K562 (cell line): Measurements from ENCODE around the gene CCDC124. TPM values are rescaled to one million over a fixed set of nuclear protein-coding genes. Genes with fewer than 3 reads are reported as not detected.

Source experiments
- ATAC-seq: fragments of 200-7000 bp; cut with Tn5 transposase; 3 replicates; pipeline ENCODE4 v1.9.1; 2020; ENCODE audit warnings: moderate library complexity
- BruUV-seq: library from RNA; stranded (reverse); fragments of 400-500 nt; replicated peaks from 2 replicates; lab custom pipeline; 2021; lab: Mats Ljungman, UMichigan
- CTCF ChIA-PET: fragments of 300-600 bp; formaldehyde crosslinking; extraction: SDS; loops from one replicate; lab custom pipeline; 2021; ENCODE audit warnings: low intra/inter-chr PET ratio; lab: Yijun Ruan, JAX
- POLR2A ChIA-PET: fragments of 300-600, 350-650 bp; sonication (Branson Sonifier 250); formaldehyde crosslinking; extraction: SDS; loops from one replicate; lab custom pipeline; 2021; ENCODE audit warnings: antibody characterized with exemption, inconsistent platforms; lab: Yijun Ruan, JAX
- DNase-seq, 4 experiments: peaks; one replicate each; pipeline versions ENCODE4 v3.0.0 to v3.0.0-alpha.2; 2011 to 2018; ENCODE audit warnings: low spot score in 3 of 4, mixed read lengths in 3 of 4; ENCODE audit errors: extremely low read depth in 1 of 4
- FAIRE-seq: peaks from 2 replicates; lab custom pipeline; 2011; peaks lifted over from hg19 to GRCh38; lab: Jason Lieb, UNC
- H2AFZ ChIP-seq: 2 replicates; pipeline ENCODE4 v1.6.0; 2011; ENCODE audit warnings: low read depth, low read length, control low read depth, inconsistent platforms
- H3K27ac ChIP-seq: fragments of 200-600 bp; 3 replicates; pipeline ENCODE4 v1.8.0; 2011; ENCODE audit warnings: low read depth, mild to moderate bottlenecking, control low read depth, inconsistent platforms, low read length, moderate library complexity, mixed read lengths; ENCODE audit errors: extremely low read depth
- H3K27me3 ChIP-seq, 2 experiments: fragments of 300-600 bp in 1 of 2; 2 replicates in 1 of 2; 3 replicates in 1 of 2; pipeline versions ENCODE4 v1.6.0 to v1.8.0; 2011; ENCODE audit warnings: inconsistent platforms in 2 of 2, low read length in 2 of 2, mild to moderate bottlenecking in 1 of 2, mixed read lengths in 1 of 2, moderate library complexity in 1 of 2; ENCODE audit not compliant: control insufficient read depth in 2 of 2, insufficient read depth in 2 of 2
- H3K36me3 ChIP-seq: fragments of 300-600 bp; 3 replicates; pipeline ENCODE4 v1.8.0; 2011; ENCODE audit warnings: mild to moderate bottlenecking, low read length, inconsistent platforms; ENCODE audit not compliant: control insufficient read depth, insufficient read depth
- H3K4me1 ChIP-seq, 2 experiments: fragments of 200-600 bp in 1 of 2; replicated peaks in 1 of 2; 2 replicates in 1 of 2; 3 replicates in 1 of 2; pipeline versions ENCODE4 v1.5.1 to v1.8.0; 2011; ENCODE audit warnings: inconsistent platforms in 2 of 2, low read length in 2 of 2, mild to moderate bottlenecking in 1 of 2, mixed read lengths in 1 of 2, moderate library complexity in 1 of 2; ENCODE audit not compliant: control insufficient read depth in 2 of 2, insufficient read depth in 2 of 2
- H3K4me2 ChIP-seq: 2 replicates; pipeline ENCODE4 v1.6.1; 2011; ENCODE audit warnings: low read length, control low read depth, inconsistent platforms, mixed read lengths; ENCODE audit not compliant: insufficient read depth
- H3K4me3 ChIP-seq: fragments of 200-600 bp; sonication (generic), shearing (Covaris generic); 2 replicates; pipeline ENCODE4 v1.5.1; 2016; ENCODE audit warnings: control low read depth, inconsistent platforms
- H3K79me2 ChIP-seq: fragments of 200-600 bp; 3 replicates; pipeline ENCODE4 v1.8.0; 2011; ENCODE audit warnings: low read length, inconsistent platforms; ENCODE audit not compliant: control insufficient read depth, insufficient read depth
- H3K9ac ChIP-seq, 2 experiments: 2 replicates each; pipeline versions ENCODE4 v1.6.0 to v1.6.1; 2011; ENCODE audit warnings: low read depth in 2 of 2, low read length in 2 of 2, control low read depth in 1 of 2, inconsistent platforms in 1 of 2, mild to moderate bottlenecking in 1 of 2, mixed read lengths in 1 of 2; ENCODE audit not compliant: insufficient read depth in 1 of 2
- H3K9me1 ChIP-seq: one replicate; pipeline ENCODE4 v1.6.0; 2011; ENCODE audit warnings: inconsistent platforms, mild to moderate bottlenecking, low read length, moderate library complexity; ENCODE audit not compliant: control insufficient read depth, insufficient read depth
- H3K9me3 ChIP-seq: replicated peaks from 2 replicates; pipeline ENCODE4 v1.5.1; 2011; ENCODE audit warnings: low read depth, low read length, inconsistent platforms; ENCODE audit not compliant: control insufficient read depth, insufficient read depth
- H4K20me1 ChIP-seq: replicated peaks from 2 replicates; pipeline ENCODE4 v1.6.1; 2011; ENCODE audit warnings: low read length, inconsistent platforms, mixed read lengths; ENCODE audit not compliant: control insufficient read depth, insufficient read depth
- HIVEP1 ChIP-seq: fragments of 250-450 bp; sonication (Bioruptor Pico); IDR thresholded peaks from 2 replicates; pipeline ENCODE4 v1.4.0; 2020; ENCODE audit warnings: mild to moderate bottlenecking
- HMGN3 ChIP-seq: IDR thresholded peaks from 2 replicates; pipeline ENCODE4 v1.6.1; 2011; ENCODE audit warnings: borderline replicate concordance, low read depth, mild to moderate bottlenecking, mixed read lengths, low read length; ENCODE audit not compliant: insufficient read length; ENCODE audit errors: extremely low read depth
- RBM15 ChIP-seq: fragments of 200-400 bp; formaldehyde crosslinking; IDR thresholded peaks from 2 replicates; pipeline ENCODE4 v1.6.1; 2018; ENCODE audit warnings: mild to moderate bottlenecking, low read length, moderate library complexity; ENCODE audit not compliant: insufficient read depth
- SNIP1 ChIP-seq: fragments of 450-650 bp; IDR thresholded peaks from 2 replicates; pipeline ENCODE4 v1.7.1; 2017; ENCODE audit warnings: low read depth, mild to moderate bottlenecking
- ZNF764 ChIP-seq: fragments of 250-450 bp; sonication (Bioruptor Pico); IDR thresholded peaks from 2 replicates; pipeline ENCODE4 v1.4.0; 2020; ENCODE audit warnings: low read depth, mild to moderate bottlenecking, moderate library complexity
- ZSCAN29 ChIP-seq: fragments of 450-650 bp; IDR thresholded peaks from 2 replicates; pipeline ENCODE4 v1.6.1; 2017
- WGBS: fragments of 100-300 bp; shearing (Covaris generic); methylation state at CpG from one replicate; pipeline ENCODE4 v1.1.6; 2016; ENCODE audit warnings: low coverage, mixed read lengths; ENCODE audit not compliant: insufficient coverage; ENCODE audit errors: missing lambda C conversion rate; 5-methylcytosine and 5-hydroxymethylcytosine counted together
- in situ Hi-C: fragments of 300-500 bp; cut with MboI; formaldehyde crosslinking; loops from 4 replicates; pipeline ENCODE4 v1.15.0; 2018; ENCODE audit warnings: inconsistent platforms, mixed read lengths
- intact Hi-C: fragments of 100-400 bp; cut with micrococcal nuclease; formaldehyde crosslinking; loops from 2 replicates; pipeline ENCODE4 v1.14.2; 2022
- polyA plus RNA-seq, 8 experiments: library from polyadenylated mRNA; depleted of rRNA in 4 of 8; stranded (reverse) in 5 of 8; unstranded in 3 of 8; fragments of >200 nt; fragmentation: Nextera tagmentation in 2 of 8; fragmentation: Illumina TruSeq in 1 of 8; extraction: Ambion mirVana in 2 of 8; extraction: Trizol in 1 of 8; gene quantifications; 2 replicates each; pipeline versions ENCODE4 v1.2.1 to v1.2.3, GENCODE V29; 2011 to 2014; ENCODE audit warnings: inconsistent platforms in 1 of 8, missing spikeins in 1 of 8
- total RNA-seq, 7 experiments: library from RNA; depleted of rRNA in 6 of 7; stranded (reverse); fragments of >200 nt in 6 of 7; fragmentation: Illumina TruSeq in 2 of 7; extraction: Trizol in 2 of 7; gene quantifications; 2 replicates each; pipeline versions ENCODE4 v1.2.1 to v1.2.3, GENCODE V29; 2011 to 2021; ENCODE audit warnings: low replicate concordance in 1 of 7
- TF ChIP-seq, protein P1 (sequence below), 2 experiments: fragments of 450-650 bp; IDR thresholded peaks; 2 replicates each; pipeline ENCODE4 v1.6.1; 2016

The CCDC124 gene
- total and polyA plus RNA-seq, 9 of the 15 experiments (the other 6 are each of a cell fraction or from before 2014, with no cell fraction given): 5.8 to 234 (median 40.1) TPM

DNA sequence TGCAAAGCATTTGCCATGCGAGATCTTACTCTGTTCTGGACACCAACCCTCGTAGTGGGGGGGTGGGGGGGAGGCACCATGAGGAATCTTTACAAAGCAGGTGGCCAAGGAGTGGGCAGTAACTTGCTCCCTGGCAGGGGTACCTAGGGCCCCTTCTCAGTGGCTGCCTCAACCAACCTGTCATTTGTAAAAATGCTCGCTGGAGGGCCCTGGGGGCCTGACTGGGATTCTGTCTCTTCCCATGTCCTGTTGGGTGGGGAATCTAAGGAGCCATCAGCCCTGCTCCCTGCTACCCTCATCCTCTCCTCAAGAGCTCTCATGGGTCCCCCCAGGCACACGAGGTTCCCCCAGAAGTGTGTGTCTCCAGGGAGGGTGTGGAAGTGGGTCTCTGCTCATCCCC, 35.5 kb downstream of the CCDC124 start:
- H3K9me1 ChIP-seq: no peaks in the 10 kb centered on the region
- no peaks in the 10 kb centered on the region for H4K20me1 ChIP-seq
- no peaks in the 10 kb centered on the region for H3K36me3 ChIP-seq
- in situ Hi-C loops: no loop called here
- no peaks in the 10 kb centered on the region for H3K9me3 ChIP-seq
- no peaks in the 10 kb centered on the region for H3K27me3 ChIP-seq
- ATAC-seq (no peak), FAIRE-seq (no peak), DNase-seq (no peak)
- H3K4me2 ChIP-seq: no peak overlapping the region
- no TSS peak for BruUV-seq
- TF ChIP-seq HIVEP1 (CRISPR knock-in tag): no peak
- TF ChIP-seq, protein P1, sequence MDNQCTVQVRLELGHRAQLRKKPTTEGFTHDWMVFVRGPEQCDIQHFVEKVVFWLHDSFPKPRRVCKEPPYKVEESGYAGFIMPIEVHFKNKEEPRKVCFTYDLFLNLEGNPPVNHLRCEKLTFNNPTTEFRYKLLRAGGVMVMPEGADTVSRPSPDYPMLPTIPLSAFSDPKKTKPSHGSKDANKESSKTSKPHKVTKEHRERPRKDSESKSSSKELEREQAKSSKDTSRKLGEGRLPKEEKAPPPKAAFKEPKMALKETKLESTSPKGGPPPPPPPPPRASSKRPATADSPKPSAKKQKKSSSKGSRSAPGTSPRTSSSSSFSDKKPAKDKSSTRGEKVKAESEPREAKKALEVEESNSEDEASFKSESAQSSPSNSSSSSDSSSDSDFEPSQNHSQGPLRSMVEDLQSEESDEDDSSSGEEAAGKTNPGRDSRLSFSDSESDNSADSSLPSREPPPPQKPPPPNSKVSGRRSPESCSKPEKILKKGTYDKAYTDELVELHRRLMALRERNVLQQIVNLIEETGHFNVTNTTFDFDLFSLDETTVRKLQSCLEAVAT (IDR thresholded peaks at IDR 0.05): no peak
- no peak for TF ChIP-seq ZNF764 (CRISPR knock-in tag)
- TF ChIP-seq HMGN3: no peak
- no peak for TF ChIP-seq ZSCAN29
- TF ChIP-seq RBM15: no peak
- TF ChIP-seq SNIP1: no peak
- 52% methylated on average over 3 of the region's 4 CpGs for WGBS
- intact Hi-C loops: no loop called here
- POLR2A ChIA-PET: interaction anchor here (0.5 to 3.4 kb wide), 5 partner anchors 10 to 307 kb away, joined by 3 to 14 read pairs (median 6); partner anchors contain the start of gene MAP1S
- H3K4me3 ChIP-seq: no peak overlapping the region
- no peak overlapping the region for H2AFZ ChIP-seq
- no peak overlapping the region for H3K27ac ChIP-seq
- no peak overlapping the region for H3K9ac ChIP-seq
- peaks cover 12 to 40% of the 10 kb centered on the region in 2 experiments for H3K4me1 ChIP-seq
- CTCF ChIA-PET: no interaction called here
- H3K79me2 ChIP-seq: no peaks in the 10 kb centered on the region
